Purkinje cell (primary cell): ENCODE data around the gene DISP2. TPM values are rescaled to one million over a fixed set of nuclear protein-coding genes. Genes with fewer than 3 reads are reported as not detected.

ENCODE experiments used
- polyA plus RNA-seq: library from polyadenylated mRNA; unstranded; fragments of >200 nt; fragmentation: Nextera tagmentation; gene quantifications from 2 replicates; pipeline ENCODE4 v1.2.1, GENCODE V29; 2014

DISP2 gene, protein sequence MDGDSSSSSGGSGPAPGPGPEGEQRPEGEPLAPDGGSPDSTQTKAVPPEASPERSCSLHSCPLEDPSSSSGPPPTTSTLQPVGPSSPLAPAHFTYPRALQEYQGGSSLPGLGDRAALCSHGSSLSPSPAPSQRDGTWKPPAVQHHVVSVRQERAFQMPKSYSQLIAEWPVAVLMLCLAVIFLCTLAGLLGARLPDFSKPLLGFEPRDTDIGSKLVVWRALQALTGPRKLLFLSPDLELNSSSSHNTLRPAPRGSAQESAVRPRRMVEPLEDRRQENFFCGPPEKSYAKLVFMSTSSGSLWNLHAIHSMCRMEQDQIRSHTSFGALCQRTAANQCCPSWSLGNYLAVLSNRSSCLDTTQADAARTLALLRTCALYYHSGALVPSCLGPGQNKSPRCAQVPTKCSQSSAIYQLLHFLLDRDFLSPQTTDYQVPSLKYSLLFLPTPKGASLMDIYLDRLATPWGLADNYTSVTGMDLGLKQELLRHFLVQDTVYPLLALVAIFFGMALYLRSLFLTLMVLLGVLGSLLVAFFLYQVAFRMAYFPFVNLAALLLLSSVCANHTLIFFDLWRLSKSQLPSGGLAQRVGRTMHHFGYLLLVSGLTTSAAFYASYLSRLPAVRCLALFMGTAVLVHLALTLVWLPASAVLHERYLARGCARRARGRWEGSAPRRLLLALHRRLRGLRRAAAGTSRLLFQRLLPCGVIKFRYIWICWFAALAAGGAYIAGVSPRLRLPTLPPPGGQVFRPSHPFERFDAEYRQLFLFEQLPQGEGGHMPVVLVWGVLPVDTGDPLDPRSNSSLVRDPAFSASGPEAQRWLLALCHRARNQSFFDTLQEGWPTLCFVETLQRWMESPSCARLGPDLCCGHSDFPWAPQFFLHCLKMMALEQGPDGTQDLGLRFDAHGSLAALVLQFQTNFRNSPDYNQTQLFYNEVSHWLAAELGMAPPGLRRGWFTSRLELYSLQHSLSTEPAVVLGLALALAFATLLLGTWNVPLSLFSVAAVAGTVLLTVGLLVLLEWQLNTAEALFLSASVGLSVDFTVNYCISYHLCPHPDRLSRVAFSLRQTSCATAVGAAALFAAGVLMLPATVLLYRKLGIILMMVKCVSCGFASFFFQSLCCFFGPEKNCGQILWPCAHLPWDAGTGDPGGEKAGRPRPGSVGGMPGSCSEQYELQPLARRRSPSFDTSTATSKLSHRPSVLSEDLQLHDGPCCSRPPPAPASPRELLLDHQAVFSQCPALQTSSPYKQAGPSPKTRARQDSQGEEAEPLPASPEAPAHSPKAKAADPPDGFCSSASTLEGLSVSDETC (N-terminal part only)
- polyA plus RNA-seq: 12.3 and 15.7 TPM in 2 replicates

DNA sequence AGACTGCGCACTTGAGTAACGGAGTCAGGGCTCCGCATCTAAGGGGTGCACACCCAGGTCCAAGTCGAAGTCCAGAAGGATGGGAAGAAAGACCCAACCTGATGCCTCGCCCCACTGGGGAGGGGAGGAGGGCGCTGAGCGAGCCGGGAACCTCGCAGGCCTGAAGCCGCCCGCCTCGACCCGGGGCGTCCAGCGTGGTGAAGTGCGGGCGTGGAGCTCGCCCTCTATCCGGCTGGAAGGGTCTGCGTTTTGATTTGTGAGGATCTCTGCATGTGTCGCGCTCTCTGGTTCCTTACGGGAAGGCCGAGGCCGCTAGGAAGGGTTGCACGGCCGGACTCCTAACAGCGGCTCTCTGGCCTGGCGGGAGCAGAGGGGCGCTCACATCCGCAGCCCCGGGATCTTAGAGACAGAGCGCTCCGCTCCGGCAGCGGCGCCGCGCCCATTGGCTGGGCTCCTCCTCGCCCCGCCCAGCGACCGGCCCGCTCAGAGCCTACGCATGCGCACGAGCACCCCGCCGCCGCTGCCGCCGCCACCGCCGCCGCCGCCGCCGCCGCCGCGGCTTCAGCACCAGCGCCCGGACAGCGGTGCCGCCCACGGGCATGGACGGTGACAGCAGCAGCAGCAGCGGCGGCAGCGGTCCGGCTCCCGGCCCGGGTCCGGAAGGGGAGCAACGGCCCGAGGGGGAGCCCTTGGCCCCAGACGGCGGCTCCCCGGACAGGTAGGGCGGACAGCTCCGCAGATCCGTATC is at the start of gene DISP2:
Gene DISP2, plus strand, starts transcription at position 497 of the 748 bp plus-strand sequence. Its CDS starts 103 bp downstream, at position 600.

DNA sequence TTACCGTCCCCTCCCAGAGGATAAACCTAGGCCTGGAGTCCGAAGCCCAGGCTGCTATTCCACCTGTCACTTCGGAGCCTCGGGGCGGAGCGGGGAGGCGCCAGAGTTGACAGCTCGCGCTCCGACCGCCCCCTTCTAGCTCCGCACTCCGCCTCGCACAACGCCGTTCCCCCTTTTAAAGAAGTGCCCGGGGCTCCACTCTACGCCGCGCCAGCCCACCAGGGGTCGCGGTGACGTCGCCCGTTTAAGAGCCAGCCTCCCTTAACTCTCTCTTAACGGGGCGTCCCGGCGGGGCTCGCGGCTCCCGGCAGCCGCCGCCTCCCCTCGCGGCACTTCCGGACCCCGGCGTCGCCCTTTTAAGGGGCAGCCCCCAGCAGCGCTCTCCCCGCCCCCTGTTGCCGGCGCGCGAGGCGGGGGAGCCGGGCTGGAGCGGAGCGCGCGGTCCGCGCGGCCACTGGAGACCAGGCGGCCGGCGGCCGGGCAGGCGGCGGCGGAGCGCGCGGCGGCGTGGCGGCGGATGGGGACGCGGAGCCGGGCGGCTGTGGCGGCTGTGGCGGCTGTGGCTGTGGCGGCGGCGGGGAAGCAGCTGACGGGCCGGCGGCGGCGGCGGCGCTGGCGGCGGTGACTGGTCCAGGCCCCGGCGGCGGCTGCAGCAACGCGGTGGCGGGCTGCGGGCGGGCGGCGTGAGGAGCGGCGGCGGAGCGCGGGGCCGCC is 34.6 kb upstream of the DISP2 start, which contains the start of gene INAFM2:
Gene INAFM2, plus strand, starts transcription at position 454 of the 714 bp plus-strand sequence. CDS start 364 bp downstream, outside the sequence.

DNA sequence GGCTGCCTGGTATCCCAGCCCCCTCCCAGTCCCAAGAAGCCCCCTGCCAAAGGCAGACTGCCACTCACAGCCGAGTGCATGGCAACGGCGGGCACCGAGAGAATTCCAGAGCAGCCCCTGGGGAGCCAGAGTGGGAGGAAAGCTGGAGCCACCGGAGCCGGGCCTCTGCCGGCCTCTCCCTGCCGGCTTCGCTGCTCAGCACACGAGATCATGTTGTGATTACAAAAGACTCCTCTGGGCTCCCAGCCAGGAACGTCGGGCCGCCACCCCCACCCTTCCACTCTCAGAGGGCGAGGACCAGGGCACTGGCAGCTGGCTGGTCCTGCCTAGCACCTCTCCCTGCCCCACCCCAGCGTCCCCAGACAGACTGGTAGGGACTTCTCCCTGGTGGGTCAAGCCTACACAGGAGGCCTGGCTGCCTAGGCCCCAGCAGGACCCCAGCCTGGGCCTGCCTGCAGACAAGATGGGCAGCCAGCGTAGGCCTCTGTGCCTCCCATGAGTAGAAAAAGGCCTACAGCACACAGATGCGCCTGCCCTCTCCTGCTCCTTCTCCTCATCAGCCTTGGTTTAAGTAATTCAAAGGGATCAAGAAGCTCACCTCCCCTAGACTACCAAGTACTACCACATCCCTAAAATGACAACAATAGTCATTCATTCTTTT is 17.1 kb upstream of the DISP2 start, which contains the start of gene CCDC9B:
Gene CCDC9B, minus strand, starts transcription at position 200 of the 661 bp plus-strand sequence. Its CDS starts 120 bp downstream, at position 80.

DNA sequence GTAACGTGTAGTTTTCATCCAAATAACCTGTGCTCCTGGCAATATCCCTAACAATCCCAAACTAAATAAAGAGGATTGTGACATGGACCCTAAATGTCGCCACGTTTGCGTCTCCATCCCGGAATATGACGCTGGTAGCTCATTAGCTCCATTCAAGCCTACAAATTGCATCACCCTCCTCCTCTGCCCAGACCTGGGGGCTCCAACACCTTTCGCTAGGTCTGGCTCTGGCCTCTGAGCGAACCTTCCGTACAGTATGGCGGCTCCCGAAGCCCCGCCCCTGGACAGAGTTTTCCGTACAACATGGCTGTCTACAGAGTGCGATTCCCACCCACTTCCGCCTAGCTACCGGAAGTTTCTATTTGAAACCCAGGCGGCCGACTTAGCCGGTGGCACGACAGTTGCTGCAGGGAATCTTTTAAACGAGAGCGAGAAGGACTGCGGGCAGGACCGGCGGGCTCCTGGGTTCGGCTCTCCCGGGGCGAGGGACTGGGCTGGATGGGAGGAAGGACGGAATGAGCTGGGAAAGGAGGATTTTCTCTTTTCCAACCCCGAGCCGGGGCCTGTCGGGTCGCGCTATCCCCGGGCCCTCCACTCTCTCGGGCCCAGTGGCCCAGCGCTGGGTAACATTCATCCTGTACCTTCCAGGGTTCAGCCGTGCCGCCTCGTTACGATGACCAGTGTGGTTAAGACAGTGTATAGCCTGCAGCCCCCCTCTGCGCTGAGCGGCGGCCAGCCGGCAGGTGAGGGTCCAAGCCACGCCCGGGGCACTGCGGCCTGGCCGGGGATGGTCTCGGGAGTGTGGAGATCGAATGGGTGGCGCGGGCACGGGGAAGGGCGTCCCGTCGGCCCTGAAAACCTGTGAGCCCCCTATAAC is 24.8 kb downstream of the DISP2 start, which contains the start of gene KNSTRN:
Gene KNSTRN, plus strand, starts transcription at position 142 of the 877 bp plus-strand sequence. Its CDS starts 115 bp downstream, at position 257.

DNA sequence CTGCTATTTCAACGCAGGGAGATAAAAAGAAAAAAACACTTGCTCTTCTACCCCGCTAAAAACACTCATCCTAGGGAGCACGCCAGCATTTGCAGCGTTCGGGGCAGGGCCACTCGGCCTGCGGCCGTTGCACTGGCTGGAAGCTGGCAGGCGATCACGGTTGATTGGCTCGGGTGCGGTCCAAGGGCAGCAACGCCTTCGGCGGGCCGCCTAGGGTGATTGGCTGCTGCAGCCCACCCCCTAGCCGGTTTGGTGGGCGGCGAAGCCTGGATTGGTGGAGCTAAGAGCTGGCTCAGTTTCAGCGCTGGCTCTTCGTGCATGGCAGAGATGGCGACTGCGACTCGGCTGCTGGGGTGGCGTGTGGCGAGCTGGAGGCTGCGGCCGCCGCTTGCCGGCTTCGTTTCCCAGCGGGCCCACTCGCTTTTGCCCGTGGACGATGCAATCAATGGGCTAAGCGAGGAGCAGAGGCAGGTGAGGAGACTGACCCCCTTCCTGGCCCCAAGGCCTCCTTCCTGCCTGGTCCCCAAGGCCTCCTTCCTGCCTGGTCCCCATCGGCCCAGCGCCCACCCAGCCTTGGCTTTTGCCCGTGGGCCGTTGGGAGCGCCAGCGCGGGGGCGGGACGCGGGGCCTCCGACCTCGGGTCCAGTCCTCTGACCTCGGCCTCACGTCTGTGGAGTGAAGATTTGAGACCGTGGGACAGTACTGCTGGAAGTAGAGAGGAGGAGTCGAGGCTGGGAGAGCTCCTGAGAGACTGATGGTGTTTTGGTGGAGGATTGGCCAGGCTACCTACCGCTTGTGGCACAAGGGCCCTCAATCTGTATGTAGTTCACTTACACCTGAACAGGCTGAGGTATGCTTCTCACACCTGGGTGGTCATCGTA is 47.7 kb downstream of the DISP2 start, which contains the start of gene IVD:
Gene IVD, plus strand, starts transcription at position 295 of the 881 bp plus-strand sequence. Its CDS starts 33 bp downstream, at position 328.

Other genes starting within 250 kb of the DISP2 start
- not detected in 2 replicates for gene BMF, start 249.3 kb upstream of the DISP2 start, polyA plus RNA-seq
- gene BUB1B, start 197.2 kb upstream of the DISP2 start, polyA plus RNA-seq: 1.5 TPM in 1 of 2 replicates, not detected in the other
- gene PAK6, start 119.2 kb upstream of the DISP2 start, polyA plus RNA-seq: 1.1 TPM in 1 of 2 replicates, not detected in the other
- not detected in 2 replicates for gene ANKRD63, start 75.2 kb upstream of the DISP2 start, polyA plus RNA-seq
- gene PLCB2, start 50.3 kb upstream of the DISP2 start, polyA plus RNA-seq: 3.5 TPM in 1 of 2 replicates, not detected in the other
- 0.76 and 8.2 TPM in 2 replicates for gene INAFM2, start 34.5 kb upstream of the DISP2 start, polyA plus RNA-seq
- 0.11 and 0.14 TPM in 2 replicates for gene CCDC9B, start 17.3 kb upstream of the DISP2 start, polyA plus RNA-seq
- not detected in 2 replicates for gene PHGR1, start 7.2 kb upstream of the DISP2 start, polyA plus RNA-seq
- 9.6 and 11.4 TPM in 2 replicates for gene KNSTRN, start 24.5 kb downstream of the DISP2 start, polyA plus RNA-seq
- gene IVD, start 47.6 kb downstream of the DISP2 start, polyA plus RNA-seq: 2.9 and 9.9 TPM in 2 replicates
- 0.38 and 0.83 TPM in 2 replicates for gene BAHD1, start 82.7 kb downstream of the DISP2 start, polyA plus RNA-seq
- not detected in 2 replicates for gene CHST14, start 112.8 kb downstream of the DISP2 start, polyA plus RNA-seq
- 23.8 and 38.7 TPM in 2 replicates for gene CCDC32, start 206.8 kb downstream of the DISP2 start, polyA plus RNA-seq
- 2.1 and 5.3 TPM in 2 replicates for gene RPUSD2, start 211.1 kb downstream of the DISP2 start, polyA plus RNA-seq
- gene KNL1, start 236.0 kb downstream of the DISP2 start, polyA plus RNA-seq: not detected in 2 replicates